ENCODE data around the gene KREMEN1.

KREMEN1 gene

GRCh38 chr22:29143941-29144785 is 71.3 kb downstream of the KREMEN1 start:
- Histone ChIP-seq H3K27ac (ENCODE audit: low read depth, low read length) (no peak overlapping the region), H3K36me3 (ENCODE audit: control insufficient read depth in 1 of 2, insufficient read depth in 2 of 2, low read length in 2 of 2) (peaks cover 7 to 39% of the 10 kb centered on the region in 2 donors), H3K9me3 (ENCODE audit: control insufficient read depth in 1 of 2, low read length in 2 of 2) (no peaks in the 10 kb centered on the region), H3K4me1 (ENCODE audit: control insufficient read depth in 1 of 2, insufficient read depth in 2 of 2, low read length in 2 of 2) (no peaks in the 10 kb centered on the region), H3K4me3 (ENCODE audit: low read depth in 1 of 2, low read length in 2 of 2) (no peak overlapping the region), H3K9ac (ENCODE audit: low read depth in 1 of 2, low read length in 2 of 2) (no peak overlapping the region), H3K27me3 (ENCODE audit: control insufficient read depth in 1 of 2, insufficient read depth in 2 of 2, low read length in 2 of 2) (no peaks in the 10 kb centered on the region)

- H3K9me3 ChIP-seq (ENCODE audit: control insufficient read depth in 1 of 2, low read length in 2 of 2): no peaks in the 10 kb centered on the region
- H3K36me3 ChIP-seq (ENCODE audit: control insufficient read depth in 1 of 2, insufficient read depth in 2 of 2, low read length in 2 of 2): peaks cover 4 to 35% of the 10 kb centered on the region in 2 donors
- no peak overlapping the region for H3K4me3 ChIP-seq (ENCODE audit: low read depth in 1 of 2, low read length in 2 of 2)
- no peak overlapping the region for H3K27ac ChIP-seq (ENCODE audit: low read depth, low read length)
- H3K27me3 ChIP-seq (ENCODE audit: control insufficient read depth in 1 of 2, insufficient read depth in 2 of 2, low read length in 2 of 2): no peaks in the 10 kb centered on the region
- no peak overlapping the region for H3K9ac ChIP-seq (ENCODE audit: low read depth in 1 of 2, low read length in 2 of 2)
- peaks cover 3% of the 10 kb centered on the region in 2 donors for H3K4me1 ChIP-seq (ENCODE audit: control insufficient read depth in 1 of 2, insufficient read depth in 2 of 2, low read length in 2 of 2)
Observed at GRCh38 chr22:29144786-29145160, 71.9 kb downstream of the KREMEN1 start.

- Histone ChIP-seq H3K27ac (ENCODE audit: low read depth, low read length) (no peak overlapping the region), H3K36me3 (ENCODE audit: control insufficient read depth in 1 of 2, insufficient read depth in 2 of 2, low read length in 2 of 2) (peaks cover 4 to 28% of the 10 kb centered on the region in 2 donors), H3K9me3 (ENCODE audit: control insufficient read depth in 1 of 2, low read length in 2 of 2) (no peaks in the 10 kb centered on the region), H3K27me3 (ENCODE audit: control insufficient read depth in 1 of 2, insufficient read depth in 2 of 2, low read length in 2 of 2) (no peaks in the 10 kb centered on the region), H3K4me3 (ENCODE audit: low read depth in 1 of 2, low read length in 2 of 2) (no peak overlapping the region), H3K9ac (ENCODE audit: low read depth in 1 of 2, low read length in 2 of 2) (no peak overlapping the region), H3K4me1 (ENCODE audit: control insufficient read depth in 1 of 2, insufficient read depth in 2 of 2, low read length in 2 of 2) (peaks cover 6% of the 10 kb centered on the region in 2 donors)
Observed at GRCh38 chr22:29145321-29146072, 72.7 kb downstream of the KREMEN1 start.

- Histone ChIP-seq H3K4me3 (ENCODE audit: low read depth in 1 of 2, low read length in 2 of 2) (no peak overlapping the region), H3K36me3 (ENCODE audit: control insufficient read depth in 1 of 2, insufficient read depth in 2 of 2, low read length in 2 of 2) (peaks cover 4 to 22% of the 10 kb centered on the region in 2 donors), H3K27ac (ENCODE audit: low read depth, low read length) (no peak overlapping the region), H3K4me1 (ENCODE audit: control insufficient read depth in 1 of 2, insufficient read depth in 2 of 2, low read length in 2 of 2) (peaks cover 6% of the 10 kb centered on the region in 2 donors), H3K27me3 (ENCODE audit: control insufficient read depth in 1 of 2, insufficient read depth in 2 of 2, low read length in 2 of 2) (no peaks in the 10 kb centered on the region), H3K9me3 (ENCODE audit: control insufficient read depth in 1 of 2, low read length in 2 of 2) (no peaks in the 10 kb centered on the region), H3K9ac (ENCODE audit: low read depth in 1 of 2, low read length in 2 of 2) (no peak overlapping the region)
Observed at GRCh38 chr22:29146091-29146560, 73.3 kb downstream of the KREMEN1 start.

GRCh38 chr22:29146771-29147170 is 73.9 kb downstream of the KREMEN1 start:
- Histone ChIP-seq H3K27ac (ENCODE audit: low read depth, low read length) (no peak overlapping the region), H3K27me3 (ENCODE audit: control insufficient read depth in 1 of 2, insufficient read depth in 2 of 2, low read length in 2 of 2) (no peaks in the 10 kb centered on the region), H3K9ac (ENCODE audit: low read depth in 1 of 2, low read length in 2 of 2) (no peak overlapping the region), H3K4me3 (ENCODE audit: low read depth in 1 of 2, low read length in 2 of 2) (no peak overlapping the region), H3K36me3 (ENCODE audit: control insufficient read depth in 1 of 2, insufficient read depth in 2 of 2, low read length in 2 of 2) (peaks cover 4 to 15% of the 10 kb centered on the region in 2 donors), H3K9me3 (ENCODE audit: control insufficient read depth in 1 of 2, low read length in 2 of 2) (no peaks in the 10 kb centered on the region), H3K4me1 (ENCODE audit: control insufficient read depth in 1 of 2, insufficient read depth in 2 of 2, low read length in 2 of 2) (peaks cover 6% of the 10 kb centered on the region in 2 donors)

GRCh38 chr22:29147331-29147899 is 74.6 kb downstream of the KREMEN1 start:
- Histone ChIP-seq H3K27ac (ENCODE audit: low read depth, low read length) (no peak overlapping the region), H3K9ac (ENCODE audit: low read depth in 1 of 2, low read length in 2 of 2) (no peak overlapping the region), H3K36me3 (ENCODE audit: control insufficient read depth in 1 of 2, insufficient read depth in 2 of 2, low read length in 2 of 2) (peaks cover 4 to 9% of the 10 kb centered on the region in 2 donors)

GRCh38 chr22:29148036-29148435 is 75.2 kb downstream of the KREMEN1 start:
- Histone ChIP-seq H3K27me3 (ENCODE audit: control insufficient read depth in 1 of 2, insufficient read depth in 2 of 2, low read length in 2 of 2) (no peaks in the 10 kb centered on the region), H3K4me3 (ENCODE audit: low read depth in 1 of 2, low read length in 2 of 2) (no peak overlapping the region), H3K36me3 (ENCODE audit: control insufficient read depth in 1 of 2, insufficient read depth in 2 of 2, low read length in 2 of 2) (peaks cover 4 to 7% of the 10 kb centered on the region in 2 donors), H3K9me3 (ENCODE audit: control insufficient read depth in 1 of 2, low read length in 2 of 2) (no peaks in the 10 kb centered on the region), H3K9ac (ENCODE audit: low read depth in 1 of 2, low read length in 2 of 2) (no peak overlapping the region), H3K4me1 (ENCODE audit: control insufficient read depth in 1 of 2, insufficient read depth in 2 of 2, low read length in 2 of 2) (peaks cover 9 to 14% of the 10 kb centered on the region in 2 donors), H3K27ac (ENCODE audit: low read depth, low read length) (no peak overlapping the region)

More at GRCh38 chr22:29147331-29147899, 74.6 kb downstream of the KREMEN1 start:
- H3K4me1 ChIP-seq (ENCODE audit: control insufficient read depth in 1 of 2, insufficient read depth in 2 of 2, low read length in 2 of 2): peaks cover 9 to 11% of the 10 kb centered on the region in 2 donors
- no peaks in the 10 kb centered on the region for H3K9me3 ChIP-seq (ENCODE audit: control insufficient read depth in 1 of 2, low read length in 2 of 2)
- no peak overlapping the region for H3K4me3 ChIP-seq (ENCODE audit: low read depth in 1 of 2, low read length in 2 of 2)
- H3K27me3 ChIP-seq (ENCODE audit: control insufficient read depth in 1 of 2, insufficient read depth in 2 of 2, low read length in 2 of 2): no peaks in the 10 kb centered on the region

- Histone ChIP-seq H3K4me1 (ENCODE audit: control insufficient read depth in 1 of 2, insufficient read depth in 2 of 2, low read length in 2 of 2) (peaks cover 9 to 14% of the 10 kb centered on the region in 2 donors), H3K36me3 (ENCODE audit: control insufficient read depth in 1 of 2, insufficient read depth in 2 of 2, low read length in 2 of 2) (peaks cover 4 to 7% of the 10 kb centered on the region in 2 donors), H3K4me3 (ENCODE audit: low read depth in 1 of 2, low read length in 2 of 2) (no peak overlapping the region), H3K9me3 (ENCODE audit: control insufficient read depth in 1 of 2, low read length in 2 of 2) (no peaks in the 10 kb centered on the region), H3K9ac (ENCODE audit: low read depth in 1 of 2, low read length in 2 of 2) (no peak overlapping the region), H3K27me3 (ENCODE audit: control insufficient read depth in 1 of 2, insufficient read depth in 2 of 2, low read length in 2 of 2) (no peaks in the 10 kb centered on the region), H3K27ac (ENCODE audit: low read depth, low read length) (no peak overlapping the region)
Observed at GRCh38 chr22:29148826-29149225, 76.0 kb downstream of the KREMEN1 start.

- H3K27ac ChIP-seq (ENCODE audit: low read depth, low read length): no peak overlapping the region
- H3K4me1 ChIP-seq (ENCODE audit: control insufficient read depth in 1 of 2, insufficient read depth in 2 of 2, low read length in 2 of 2): peaks cover 14 to 23% of the 10 kb centered on the region in 2 donors
- no peak overlapping the region for H3K4me3 ChIP-seq (ENCODE audit: low read depth in 1 of 2, low read length in 2 of 2)
- H3K27me3 ChIP-seq (ENCODE audit: control insufficient read depth in 1 of 2, insufficient read depth in 2 of 2, low read length in 2 of 2): no peaks in the 10 kb centered on the region
- H3K9me3 ChIP-seq (ENCODE audit: control insufficient read depth in 1 of 2, low read length in 2 of 2): no peaks in the 10 kb centered on the region
- H3K9ac ChIP-seq (ENCODE audit: low read depth in 1 of 2, low read length in 2 of 2): no peak overlapping the region
- peaks cover 0 to 4% of the 10 kb centered on the region in 2 donors for H3K36me3 ChIP-seq (ENCODE audit: control insufficient read depth in 1 of 2, insufficient read depth in 2 of 2, low read length in 2 of 2)
Observed at GRCh38 chr22:29149841-29150555, 77.2 kb downstream of the KREMEN1 start.

Data from duodenal mucosa (tissue), 2 donors.